Measurements from ENCODE around the gene MAP3K10.

DNA sequence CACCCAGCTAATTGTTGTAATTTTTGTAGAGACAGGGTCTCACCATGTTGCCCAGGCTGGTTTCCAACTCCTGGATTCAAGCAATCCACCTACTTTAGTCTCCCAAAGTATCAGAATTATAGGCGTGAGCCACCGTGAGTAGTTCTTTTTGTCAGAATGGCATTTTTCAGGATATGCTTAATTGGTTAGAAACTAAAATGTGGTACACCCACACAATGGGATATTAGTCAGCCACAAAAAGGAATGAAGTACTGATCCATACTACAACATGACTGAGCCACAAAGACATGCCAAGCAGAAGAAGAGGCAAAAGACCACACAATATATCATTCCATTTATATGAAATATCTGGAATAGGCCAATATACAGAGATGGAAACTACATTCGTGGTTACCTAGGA lies 41.7 kb upstream of the MAP3K10 start:
- TF ChIP-seq POLR2A (IDR thresholded peaks at IDR 0.05; ENCODE audit: low read length) (no peak), GATA1 (IDR thresholded peaks at IDR 0.05; ENCODE audit: low read depth, low read length) (no peak)
